Measurements from ENCODE around the gene ITPKB. TPM values are rescaled to one million over a fixed set of nuclear protein-coding genes. Genes with fewer than 3 reads are reported as not detected.
"Not testable (repeated sequence)": the region's sequence is repeated elsewhere in the genome, so short reads cannot be mapped to it uniquely, and the experiment has no call there.

The ITPKB gene
- polyA plus RNA-seq, 12 donors: 18.6 to 32.0 (median 23.7) TPM; not detected in 1

GRCh38 chr1:226640321-226641136, 98.6 kb downstream of the ITPKB start:
- DNase-seq: no peak

DNA sequence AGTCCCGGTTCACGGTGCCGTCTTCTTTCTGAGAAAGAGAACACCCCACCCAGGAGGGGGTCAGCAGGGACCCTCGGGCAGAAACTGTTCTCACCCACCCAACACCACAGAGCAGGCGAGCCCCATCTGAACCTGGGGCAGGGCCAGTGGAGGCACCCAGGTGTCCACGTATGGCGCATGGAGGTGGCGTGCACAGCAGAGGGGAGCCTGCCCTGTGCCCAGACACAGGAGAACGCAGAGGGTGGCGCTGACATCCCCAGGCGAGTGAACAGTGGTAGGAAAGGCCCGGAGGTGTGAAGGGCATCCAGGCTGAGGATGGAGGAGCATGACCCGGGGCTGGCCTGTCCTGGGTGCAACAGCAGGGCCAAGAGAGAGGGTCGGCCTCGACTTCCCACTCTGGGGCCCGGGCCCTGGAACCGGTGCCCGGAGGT, 99.4 kb downstream of the ITPKB start:
- DNase-seq: no peak

DNA sequence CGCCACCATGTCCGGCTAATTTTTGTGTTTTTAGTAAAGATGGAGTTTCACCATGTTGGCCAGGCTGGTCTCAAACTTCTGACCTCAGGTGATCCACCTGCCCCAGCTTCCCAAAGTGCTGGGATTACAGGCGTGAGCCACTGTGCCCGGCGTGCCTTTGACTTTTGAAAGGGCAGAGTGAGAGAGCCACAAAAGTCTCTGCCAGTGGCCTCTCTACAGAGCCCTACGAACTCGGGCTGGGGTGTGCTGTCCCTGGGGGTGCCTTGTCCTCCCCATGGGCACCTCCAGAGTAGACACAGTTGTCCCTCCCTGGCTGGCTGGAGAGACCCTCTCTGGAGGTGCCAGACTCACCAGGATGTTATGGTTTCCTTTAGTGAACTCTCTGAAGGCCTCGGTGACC, 99.9 kb downstream of the ITPKB start:
- not testable (repeated sequence) for DNase-seq

DNA sequence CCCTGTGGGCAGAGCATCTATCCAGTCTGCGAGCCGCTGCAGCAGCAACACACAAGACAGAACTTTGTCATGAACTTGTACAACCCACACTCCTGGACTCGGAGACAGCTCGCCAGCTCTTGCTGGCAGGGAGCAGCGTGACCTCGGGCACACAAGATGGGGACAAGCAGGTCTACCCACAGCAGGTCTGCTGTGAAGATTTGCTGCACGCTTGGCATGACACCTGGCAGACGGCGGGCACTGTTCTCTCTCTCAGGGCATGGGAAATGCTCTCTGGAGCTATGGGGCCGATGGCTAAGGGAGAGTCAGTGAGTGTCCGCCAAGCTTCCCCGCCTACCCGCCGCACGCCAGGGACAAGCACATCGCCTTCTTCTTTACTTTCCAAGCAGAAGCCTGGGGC, 100.5 kb downstream of the ITPKB start:
- no peak for DNase-seq

DNA sequence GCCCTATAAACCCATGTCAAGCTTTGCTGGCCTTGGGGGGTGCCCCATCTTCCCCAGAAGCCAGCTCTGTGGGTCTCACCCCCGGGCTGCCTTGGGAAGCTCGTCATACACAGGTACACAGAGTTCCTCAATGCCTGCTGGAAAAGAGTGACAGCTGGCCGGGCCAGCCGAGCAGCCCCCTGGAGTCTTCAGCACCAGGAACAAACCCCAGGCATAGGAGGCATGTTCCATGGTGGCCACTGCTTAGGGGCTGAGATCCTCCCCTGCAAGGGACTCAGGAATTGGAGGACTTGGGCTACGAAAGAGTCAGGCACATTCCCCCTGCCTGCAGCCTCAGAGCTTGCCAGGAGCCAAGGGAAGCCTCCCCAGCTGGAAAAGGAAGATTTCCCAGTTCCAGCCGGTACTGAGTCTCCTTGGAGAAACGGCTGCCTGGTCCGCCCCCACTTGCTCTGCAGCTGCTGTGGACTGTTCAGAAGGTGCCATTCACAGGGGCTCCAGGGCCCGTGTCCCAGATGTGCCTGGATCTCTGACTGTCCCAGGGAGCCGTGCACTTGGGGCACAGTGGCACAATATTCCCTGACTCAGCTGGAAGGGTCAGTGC, 101.0 kb downstream of the ITPKB start:
- DNase-seq: no peak

DNA sequence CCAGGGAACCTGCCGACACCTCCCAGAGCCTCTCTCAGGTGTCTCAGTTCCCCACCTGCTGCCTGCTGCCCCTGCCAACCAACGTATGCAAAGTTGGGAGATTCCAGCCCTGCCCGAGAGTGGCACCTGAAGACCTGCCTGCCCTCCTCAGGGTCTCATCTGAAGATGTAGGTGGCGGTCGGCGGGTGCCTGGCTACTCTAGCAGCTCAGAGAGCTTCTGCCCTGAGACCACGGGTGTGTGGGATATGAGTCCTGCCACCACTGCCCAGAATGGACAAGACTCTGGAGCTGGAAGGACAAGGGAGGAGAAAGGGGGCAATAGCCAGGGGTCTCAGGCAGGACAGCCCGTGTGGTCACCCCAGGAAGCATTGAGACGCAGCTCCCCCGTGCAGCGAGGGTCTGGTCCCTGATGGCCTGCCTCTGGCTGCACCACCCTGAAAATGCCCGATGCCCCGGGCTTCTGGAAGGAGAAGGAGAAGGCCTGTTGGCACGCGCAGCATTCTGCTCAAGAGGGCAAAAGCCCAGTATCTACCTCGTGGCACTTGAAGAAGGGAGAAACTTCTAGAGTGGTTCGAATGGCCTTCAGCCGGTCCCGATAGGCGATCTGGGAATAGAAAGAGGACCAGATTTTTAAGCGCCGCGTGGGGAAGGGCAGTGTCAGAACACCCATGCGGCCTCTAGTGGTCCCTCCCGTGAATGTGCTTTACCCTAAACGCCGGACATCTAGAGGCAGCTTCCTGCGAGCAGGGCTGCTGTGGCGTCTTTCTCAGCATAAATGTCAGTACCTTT, 101.7 kb downstream of the ITPKB start:
- DNase-seq: no peak

DNA sequence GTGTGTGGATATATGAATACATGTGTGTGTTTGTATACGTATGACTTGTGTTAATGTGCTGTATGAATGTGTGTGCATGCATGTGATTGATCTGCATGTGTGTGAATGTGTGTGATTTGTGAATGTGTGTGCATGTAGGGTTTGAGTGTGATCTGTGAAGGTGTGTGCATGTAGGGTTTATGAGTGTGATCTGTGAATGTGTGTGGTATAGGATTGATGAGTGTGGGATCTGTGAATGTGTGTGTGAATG, 102.3 kb downstream of the ITPKB start:
- DNase-seq: no peak

DNA sequence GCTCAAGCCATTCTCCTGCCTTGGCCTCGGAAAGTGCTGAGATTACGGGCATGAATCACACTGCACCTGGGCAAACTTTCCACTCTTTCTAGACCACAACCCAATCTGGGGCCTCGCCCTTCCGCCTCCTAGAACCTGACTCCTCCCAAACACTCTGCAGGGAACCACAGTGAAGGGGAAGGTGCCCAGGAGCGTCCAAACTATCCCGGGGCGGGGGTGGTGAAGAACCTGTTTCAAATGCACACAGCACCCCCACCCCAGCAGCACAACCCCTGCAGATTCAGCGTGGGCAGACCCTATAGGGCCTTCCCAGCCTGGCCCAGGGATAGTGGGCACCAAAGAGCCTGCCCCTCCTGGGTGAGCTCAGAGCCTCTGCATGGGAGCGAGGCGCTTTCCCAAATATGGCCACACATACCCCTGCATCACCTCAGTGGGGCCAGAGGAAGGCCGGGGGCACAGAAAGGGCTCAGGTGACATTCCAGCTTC, 103.6 kb downstream of the ITPKB start:
- no peak for DNase-seq

GRCh38 chr1:226634611-226635246, 104.4 kb downstream of the ITPKB start:
- DNase-seq: no peak

DNA sequence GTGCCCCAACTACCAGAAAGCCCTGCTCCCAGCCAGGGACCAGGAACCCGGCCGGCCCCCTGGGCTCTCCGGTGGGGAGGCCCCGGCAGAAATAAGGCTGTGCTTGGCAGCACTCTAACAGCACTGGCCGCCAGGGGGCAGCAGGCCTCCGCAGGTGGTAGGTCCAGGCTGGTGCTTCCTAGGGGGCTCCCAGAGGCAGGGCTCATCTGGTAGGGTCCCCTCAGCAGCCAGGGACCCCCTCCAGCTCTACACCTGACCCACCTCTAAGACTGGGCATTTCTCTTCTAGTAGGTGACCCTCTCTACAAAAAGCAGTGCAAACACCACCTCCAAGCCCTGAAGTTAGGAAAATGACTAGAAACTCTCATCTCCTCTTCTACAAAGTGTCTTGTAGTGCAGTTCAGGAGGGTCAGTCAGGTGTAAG, 104.9 kb downstream of the ITPKB start:
- peak; percentile 81 for DNase-seq

GRCh38 chr1:226633541-226634165, 105.4 kb downstream of the ITPKB start:
- no peak for DNase-seq

DNA sequence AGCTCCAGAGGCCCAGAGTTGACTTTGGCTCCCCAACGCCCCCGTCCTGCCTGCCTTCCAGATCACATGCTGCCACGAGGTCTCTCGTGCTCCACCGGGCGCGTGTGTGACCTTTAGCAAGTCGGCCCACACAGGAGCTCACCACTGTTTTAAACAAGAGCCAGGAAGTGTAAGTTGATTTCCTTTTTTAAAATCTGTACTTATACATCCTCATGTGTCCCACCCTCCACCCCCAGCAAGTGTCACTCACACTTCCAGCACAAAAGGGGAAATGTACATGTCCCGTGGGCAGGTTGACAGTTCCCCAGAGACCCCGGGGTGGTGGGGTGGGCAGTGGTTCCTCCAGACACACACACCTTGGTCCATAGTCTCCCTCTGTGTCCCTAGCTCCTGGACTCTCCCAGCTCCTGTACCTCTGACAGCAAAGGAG, 106.1 kb downstream of the ITPKB start:
- no peak for DNase-seq

DNA sequence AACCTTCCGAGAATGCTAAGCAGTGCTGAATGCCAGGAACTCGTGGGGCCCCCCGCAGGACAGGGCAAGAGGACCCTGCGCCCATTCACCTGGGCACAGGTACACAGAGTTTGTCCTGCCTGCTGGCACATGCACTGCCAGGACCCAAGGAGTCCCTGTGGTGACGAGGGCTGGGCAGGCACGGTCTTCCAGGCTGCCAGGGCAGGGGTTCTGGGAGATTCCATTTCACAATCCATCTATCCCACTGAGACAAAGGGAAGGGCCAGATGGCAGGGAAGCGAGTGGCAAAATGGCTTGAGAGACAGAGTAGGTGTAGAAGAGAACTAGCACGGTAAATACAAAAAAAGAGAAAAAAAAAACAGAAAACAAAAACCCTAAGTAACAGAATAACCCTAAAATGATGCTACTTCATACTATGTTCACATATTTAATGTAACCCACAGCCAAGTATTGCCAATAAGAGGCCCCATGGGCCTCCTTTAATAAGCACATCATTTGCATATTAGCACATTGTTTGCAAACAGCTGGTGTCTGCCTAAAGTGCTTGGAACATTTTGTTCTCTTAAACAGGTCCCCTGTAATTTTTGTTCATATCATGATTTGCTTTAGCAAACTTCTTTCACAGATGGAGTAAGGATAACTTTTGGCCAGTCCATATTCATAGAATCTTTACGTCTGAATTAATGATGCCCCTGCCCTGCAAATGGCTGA, 106.8 kb downstream of the ITPKB start:
- no peak for DNase-seq

GRCh38 chr1:226631229-226632000, 107.7 kb downstream of the ITPKB start:
- no peak for DNase-seq

DNA sequence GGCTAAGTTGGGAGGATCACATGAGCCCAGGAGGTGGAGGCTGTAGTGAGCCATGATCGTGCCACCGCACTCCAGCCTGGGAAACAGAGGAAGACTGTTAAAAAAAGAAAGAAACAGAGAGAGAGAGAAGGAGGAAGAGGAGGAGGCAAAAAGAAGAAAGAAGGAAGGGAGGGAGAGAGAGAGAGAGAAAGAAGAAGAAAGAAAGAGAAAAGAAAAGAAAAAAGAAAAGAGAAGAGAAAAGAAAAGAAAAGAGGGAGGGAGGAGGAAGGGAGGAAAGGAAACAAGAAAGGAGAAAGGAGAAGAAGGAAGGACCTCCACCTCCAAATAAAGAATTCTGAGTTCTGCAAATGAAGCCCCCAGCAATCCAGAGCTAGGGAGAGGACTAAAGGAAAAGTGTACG, 108.5 kb downstream of the ITPKB start:
- no peak for DNase-seq

DNA sequence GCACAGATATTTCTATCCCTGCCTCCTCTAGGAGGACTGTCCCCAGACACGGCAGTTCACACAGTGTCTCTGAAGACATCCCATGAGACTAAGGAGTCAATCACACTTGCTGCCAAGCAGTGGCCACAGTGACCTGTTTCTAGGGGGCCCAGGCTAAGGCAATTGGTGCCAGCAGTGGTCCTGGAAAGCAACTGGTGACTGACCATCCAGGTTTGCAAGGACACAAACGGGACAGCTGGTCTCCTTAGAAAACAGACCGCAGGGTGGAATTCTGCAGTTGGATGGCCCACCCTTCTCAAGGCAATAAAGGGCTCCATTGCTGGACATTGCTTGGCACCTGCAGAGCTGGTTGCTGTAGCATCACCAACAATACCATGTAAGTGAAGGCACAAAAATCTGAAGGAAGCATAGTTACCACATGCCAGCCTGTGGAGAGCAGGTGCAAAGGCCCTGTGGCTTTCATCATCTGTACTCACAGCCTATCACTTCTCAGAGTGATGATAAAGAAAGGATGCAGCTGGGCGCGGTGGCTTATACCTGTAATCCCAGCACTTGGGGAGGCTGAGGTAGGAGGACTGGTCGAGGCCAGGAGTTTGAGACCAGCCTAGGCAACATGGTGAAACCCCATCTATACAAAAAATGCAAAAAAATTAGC, 109.1 kb downstream of the ITPKB start:
- DNase-seq: no peak

GRCh38 chr1:226629210-226629895, 109.7 kb downstream of the ITPKB start:
- no peak for DNase-seq

GRCh38 chr1:226628612-226629155, 110.4 kb downstream of the ITPKB start:
- DNase-seq: no peak
